Activated naive CD4-positive, alpha-beta T cell treated with Interleukin-2 at 50 U/mL for 16 hours (primary cell): ENCODE measurements around the gene TTLL8.

Experiments used
- DNase-seq: peaks from one replicate; pipeline ENCODE4 v3.0.0-alpha.2; 2020

The TTLL8 gene

GRCh38 chr22:50016988-50017700 lies 41.0 kb downstream of the TTLL8 start:
- DNase-seq = peak; percentile 87

GRCh38 chr22:50016308-50016987 lies 41.6 kb downstream of the TTLL8 start:
- no peak for DNase-seq

GRCh38 chr22:50015451-50016307 lies 42.4 kb downstream of the TTLL8 start:
- no peak for DNase-seq

- DNase-seq = no peak
These were observed 43.3 kb downstream of the TTLL8 start for GRCh38 chr22:50014655-50015401.

GRCh38 chr22:50014053-50014501 lies 44.0 kb downstream of the TTLL8 start:
- no peak for DNase-seq

- no peak for DNase-seq
These were observed 45.6 kb downstream of the TTLL8 start, which contains the start of gene IL17REL for GRCh38 chr22:50012211-50013181. TSS of gene IL17REL (minus strand) at chr22:50012765. CDS start at chr22:50012646, 119 bp downstream.

- no peak for DNase-seq
These were observed 46.5 kb downstream of the TTLL8 start for GRCh38 chr22:50011447-50012210.

GRCh38 chr22:50010676-50011446 lies 47.2 kb downstream of the TTLL8 start:
- peak; percentile 72 for DNase-seq

GRCh38 chr22:50009765-50010675 lies 48.1 kb downstream of the TTLL8 start:
- no peak for DNase-seq

GRCh38 chr22:50009251-50009650 lies 48.8 kb downstream of the TTLL8 start:
- no peak for DNase-seq

- DNase-seq = no peak
These were observed 49.7 kb downstream of the TTLL8 start for GRCh38 chr22:50008151-50009040.

- DNase-seq = no peak
These were observed 51.0 kb downstream of the TTLL8 start for GRCh38 chr22:50007057-50007511.

- no peak for DNase-seq
These were observed 53.2 kb downstream of the TTLL8 start for GRCh38 chr22:50004918-50005317.

- DNase-seq = no peak
These were observed 55.3 kb downstream of the TTLL8 start for GRCh38 chr22:50002791-50003190.

GRCh38 chr22:50001388-50002231 lies 56.5 kb downstream of the TTLL8 start:
- no peak for DNase-seq

GRCh38 chr22:50000587-50001387 lies 57.3 kb downstream of the TTLL8 start:
- DNase-seq = no peak
